PC-3 (cell line): ENCODE results near the gene ZC3H6. TPM values are rescaled to one million over a fixed set of nuclear protein-coding genes. Genes with fewer than 3 reads are reported as not detected.

Experiments used
- ATAC-seq: fragments of 200-7000 bp; cut with Tn5 transposase; 2 replicates; pipeline ENCODE4 v1.9.1; 2020; ENCODE audit warnings: mild to moderate bottlenecking, moderate library complexity
- BruUV-seq: library from RNA; stranded (reverse); fragments of 400-500 nt; replicated peaks from 2 replicates; lab custom pipeline; 2021; lab: Mats Ljungman, UMichigan
- CTCF ChIA-PET: fragments of 300-600 bp; sonication (Branson Sonifier 250); formaldehyde crosslinking; loops from one replicate; lab custom pipeline; 2022; ENCODE audit warnings: antibody characterized with exemption; lab: Charles Lee
- POLR2A ChIA-PET: fragments of 300-600 bp; sonication (Branson Sonifier 250); formaldehyde crosslinking; loops from one replicate; lab custom pipeline; 2022; ENCODE audit warnings: antibody characterized with exemption; ENCODE audit not compliant: unreplicated experiment; lab: Charles Lee
- DNase-seq: peaks from one replicate; pipeline ENCODE4 v3.0.0-alpha.2; 2015
- H2AFZ ChIP-seq: fragments of 300-600 bp; sonication (generic); 2 replicates; pipeline ENCODE4 v1.6.0; 2016; ENCODE audit warnings: antibody characterized with exemption, low read length
- H3F3A ChIP-seq: fragments of 300-600 bp; sonication (generic); one replicate; pipeline ENCODE4 v1.6.0; 2017; ENCODE audit warnings: antibody characterized with exemption, low read length, control low read depth, mild to moderate bottlenecking; ENCODE audit not compliant: unreplicated experiment
- H3K27ac ChIP-seq: fragments of 300-600 bp; sonication (generic); 2 replicates; pipeline ENCODE4 v1.5.1; 2016; ENCODE audit warnings: mild to moderate bottlenecking, low read length
- H3K27me3 ChIP-seq: fragments of 300-600 bp; sonication (generic); 2 replicates; pipeline ENCODE4 v1.6.1; 2016; ENCODE audit warnings: low read length, mixed read lengths
- H3K36me3 ChIP-seq: fragments of 300-600 bp; sonication (generic); 2 replicates; pipeline ENCODE4 v1.6.1; 2016; ENCODE audit warnings: low read depth, mixed run types, low read length, mixed read lengths
- H3K4me1 ChIP-seq: fragments of 300-600 bp; sonication (generic); 2 replicates; pipeline ENCODE4 v1.5.1; 2016; ENCODE audit warnings: low read length; ENCODE audit not compliant: insufficient read depth
- H3K4me2 ChIP-seq: fragments of 300-600 bp; sonication (generic); 2 replicates; pipeline ENCODE4 v1.6.0; 2016; ENCODE audit warnings: low read length
- H3K4me3 ChIP-seq: fragments of 300-600 bp; sonication (generic); 2 replicates; pipeline ENCODE4 v1.5.1; 2016; ENCODE audit warnings: mild to moderate bottlenecking, low read length, mixed read lengths
- H3K79me2 ChIP-seq: fragments of 300-600 bp; sonication (generic); 2 replicates; pipeline ENCODE4 v1.6.1; 2017; ENCODE audit warnings: low read length, mixed read lengths
- H3K9ac ChIP-seq: fragments of 300-600 bp; sonication (generic); 2 replicates; pipeline ENCODE4 v1.6.0; 2016; ENCODE audit warnings: mild to moderate bottlenecking, low read length
- H3K9me2 ChIP-seq: fragments of 300-600 bp; sonication (generic); replicated peaks from 2 replicates; pipeline ENCODE4 v1.6.1; 2016; ENCODE audit warnings: mixed run types, low read length, mixed read lengths
- H3K9me3 ChIP-seq: fragments of 300-600 bp; sonication (generic); 2 replicates; pipeline ENCODE4 v1.6.1; 2016; ENCODE audit warnings: low read length, mixed read lengths
- H4K20me1 ChIP-seq: fragments of 300-600 bp; sonication (generic); 2 replicates; pipeline ENCODE4 v1.6.1; 2016; ENCODE audit warnings: low read length, mixed read lengths
- CTCF ChIP-seq: fragments of 300-600 bp; sonication (generic); conservative IDR thresholded peaks from 2 replicates; pipeline ENCODE4 v1.5.1; 2017; ENCODE audit warnings: antibody characterized with exemption, low read depth, mild to moderate bottlenecking, low read length
- EZH2 ChIP-seq: fragments of 300-600 bp; sonication (generic); IDR thresholded peaks from one replicate; pipeline ENCODE4 v1.6.1; 2017; ENCODE audit warnings: antibody characterized with exemption, mild to moderate bottlenecking, low read length; ENCODE audit not compliant: unreplicated experiment
- EZH2phosphoT487 ChIP-seq: fragments of 300-600 bp; sonication (generic); IDR thresholded peaks from 2 replicates; pipeline ENCODE4 v1.6.1; 2018; ENCODE audit warnings: mild to moderate bottlenecking, antibody characterized with exemption, low read length, borderline replicate concordance
- intact Hi-C: fragments of 100-400 bp; cut with micrococcal nuclease; formaldehyde crosslinking; loops from 2 replicates; pipeline ENCODE4 v1.9.0; 2023
- total RNA-seq: library from RNA; depleted of rRNA; stranded (reverse); fragments of >200 nt; gene quantifications from 2 replicates; pipeline ENCODE4 v1.2.3, GENCODE V29; 2014

ZC3H6 gene
- total RNA-seq, 1 experiment from 2014 or later = 1.3 TPM

GRCh38 chr2:112301973-112302372, 26.6 kb downstream of the ZC3H6 start:
- Histone ChIP-seq H3K27ac (no peak overlapping the region), H3K79me2 (no peaks in the 10 kb centered on the region), H2AFZ (no peak overlapping the region), H3K27me3 (no peaks in the 10 kb centered on the region), H3K4me3 (no peak overlapping the region), H3K9me2 (no peaks in the 10 kb centered on the region), H3K9me3 (no peaks in the 10 kb centered on the region), H3K4me2 (no peak overlapping the region), H3K9ac (no peak overlapping the region), H4K20me1 (no peaks in the 10 kb centered on the region), H3K4me1 (no peaks in the 10 kb centered on the region), H3K36me3 (no peaks in the 10 kb centered on the region), H3F3A (no peaks in the 10 kb centered on the region)
- intact Hi-C loops = no loop called here
- BruUV-seq = no TSS peak
- POLR2A ChIA-PET = interaction anchor here (0.7 kb wide), 2 partner anchors 24 to 233 kb away, joined by 3 read pairs; no protein-coding TSS in a partner anchor
- no peak for ATAC-seq
- CTCF ChIA-PET = no interaction called here
- DNase-seq = no peak
- TF ChIP-seq CTCF (no peak), EZH2phosphoT487 (no peak)

GRCh38 chr2:112304298-112304941, 29.0 kb downstream of the ZC3H6 start:
- Histone ChIP-seq H3K4me1 (no peaks in the 10 kb centered on the region), H3K27me3 (no peaks in the 10 kb centered on the region), H3K27ac (no peak overlapping the region), H3K4me3 (no peak overlapping the region), H3K9me2 (no peaks in the 10 kb centered on the region), H3K36me3 (no peaks in the 10 kb centered on the region), H3K4me2 (no peak overlapping the region), H4K20me1 (no peaks in the 10 kb centered on the region), H3K79me2 (no peaks in the 10 kb centered on the region), H3K9me3 (no peaks in the 10 kb centered on the region), H2AFZ (no peak overlapping the region), H3K9ac (no peak overlapping the region), H3F3A (no peaks in the 10 kb centered on the region)
- DNase-seq (no peak), ATAC-seq (no peak)
- no TSS peak for BruUV-seq
- ChIA-PET POLR2A (no interaction called here), CTCF (no interaction called here)
- intact Hi-C loops = no loop called here
- no peak for TF ChIP-seq EZH2
- no peak for TF ChIP-seq EZH2phosphoT487
- no peak for TF ChIP-seq CTCF

- POLR2A ChIA-PET = no interaction called here
- H3K27ac ChIP-seq = no peak overlapping the region
- CTCF ChIA-PET = no interaction called here
- no peak overlapping the region for H3K9ac ChIP-seq
- no peaks in the 10 kb centered on the region for H3K27me3 ChIP-seq
- DNase-seq (no peak), ATAC-seq (no peak)
- no peak overlapping the region for H2AFZ ChIP-seq
- BruUV-seq = no TSS peak
- no peaks in the 10 kb centered on the region for H3K4me1 ChIP-seq
- no peaks in the 10 kb centered on the region for H3K79me2 ChIP-seq
- no peaks in the 10 kb centered on the region for H4K20me1 ChIP-seq
- H3F3A ChIP-seq = no peaks in the 10 kb centered on the region
- no peaks in the 10 kb centered on the region for H3K9me3 ChIP-seq
- intact Hi-C loops = no loop called here
- H3K36me3 ChIP-seq = no peaks in the 10 kb centered on the region
- H3K4me2 ChIP-seq = no peak overlapping the region
- H3K4me3 ChIP-seq = no peak overlapping the region
- TF ChIP-seq EZH2 (no peak), EZH2phosphoT487 (no peak), CTCF (no peak)
- H3K9me2 ChIP-seq = no peaks in the 10 kb centered on the region
Measured at GRCh38 chr2:112305132-112305531, 29.7 kb downstream of the ZC3H6 start.
